ENCODE measurements around the gene RXYLT1.

DNA sequence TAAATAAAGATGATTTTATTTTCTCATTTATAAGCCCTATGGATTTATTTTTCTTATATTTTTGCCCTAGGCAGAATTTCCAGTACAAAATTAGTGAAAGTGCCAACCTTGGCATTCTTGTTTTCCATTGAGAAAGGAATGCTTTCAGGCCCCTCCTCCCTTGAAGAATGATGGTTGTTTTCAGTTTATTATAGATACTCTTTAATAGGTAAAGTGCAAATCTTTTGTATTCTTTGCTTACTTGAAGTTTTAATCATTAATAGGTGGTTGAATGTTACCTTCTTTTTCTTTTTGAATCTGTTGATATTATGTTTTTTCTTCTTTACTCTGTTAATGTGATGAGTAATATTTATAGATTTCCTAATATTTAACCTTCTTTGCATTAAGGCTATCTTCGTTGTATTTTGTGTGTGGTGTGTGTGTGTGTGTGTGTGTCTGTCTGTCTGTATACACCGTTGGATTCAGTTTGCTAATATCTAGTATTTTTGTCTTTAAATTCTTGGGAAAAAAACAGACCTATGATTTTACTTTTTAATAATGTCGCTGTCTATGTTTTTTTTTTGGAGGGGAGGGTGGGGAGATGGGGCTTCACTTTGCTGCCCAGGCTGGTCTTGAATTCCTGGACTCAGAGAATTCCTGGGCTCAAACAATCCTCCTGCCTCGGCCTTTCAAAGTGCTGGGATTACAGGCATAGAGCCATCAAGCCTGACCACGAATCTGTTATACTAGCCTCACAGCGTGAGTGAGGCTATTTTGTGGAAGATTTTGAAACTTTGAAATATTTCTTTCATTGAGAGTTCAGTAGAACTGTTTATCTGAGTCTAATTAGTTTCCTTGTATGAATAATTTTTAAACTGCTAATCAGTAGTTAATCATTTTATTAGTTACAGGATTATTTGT is 78.3 kb downstream of the RXYLT1 start:
- TF ChIP-seq, protein P1, sequence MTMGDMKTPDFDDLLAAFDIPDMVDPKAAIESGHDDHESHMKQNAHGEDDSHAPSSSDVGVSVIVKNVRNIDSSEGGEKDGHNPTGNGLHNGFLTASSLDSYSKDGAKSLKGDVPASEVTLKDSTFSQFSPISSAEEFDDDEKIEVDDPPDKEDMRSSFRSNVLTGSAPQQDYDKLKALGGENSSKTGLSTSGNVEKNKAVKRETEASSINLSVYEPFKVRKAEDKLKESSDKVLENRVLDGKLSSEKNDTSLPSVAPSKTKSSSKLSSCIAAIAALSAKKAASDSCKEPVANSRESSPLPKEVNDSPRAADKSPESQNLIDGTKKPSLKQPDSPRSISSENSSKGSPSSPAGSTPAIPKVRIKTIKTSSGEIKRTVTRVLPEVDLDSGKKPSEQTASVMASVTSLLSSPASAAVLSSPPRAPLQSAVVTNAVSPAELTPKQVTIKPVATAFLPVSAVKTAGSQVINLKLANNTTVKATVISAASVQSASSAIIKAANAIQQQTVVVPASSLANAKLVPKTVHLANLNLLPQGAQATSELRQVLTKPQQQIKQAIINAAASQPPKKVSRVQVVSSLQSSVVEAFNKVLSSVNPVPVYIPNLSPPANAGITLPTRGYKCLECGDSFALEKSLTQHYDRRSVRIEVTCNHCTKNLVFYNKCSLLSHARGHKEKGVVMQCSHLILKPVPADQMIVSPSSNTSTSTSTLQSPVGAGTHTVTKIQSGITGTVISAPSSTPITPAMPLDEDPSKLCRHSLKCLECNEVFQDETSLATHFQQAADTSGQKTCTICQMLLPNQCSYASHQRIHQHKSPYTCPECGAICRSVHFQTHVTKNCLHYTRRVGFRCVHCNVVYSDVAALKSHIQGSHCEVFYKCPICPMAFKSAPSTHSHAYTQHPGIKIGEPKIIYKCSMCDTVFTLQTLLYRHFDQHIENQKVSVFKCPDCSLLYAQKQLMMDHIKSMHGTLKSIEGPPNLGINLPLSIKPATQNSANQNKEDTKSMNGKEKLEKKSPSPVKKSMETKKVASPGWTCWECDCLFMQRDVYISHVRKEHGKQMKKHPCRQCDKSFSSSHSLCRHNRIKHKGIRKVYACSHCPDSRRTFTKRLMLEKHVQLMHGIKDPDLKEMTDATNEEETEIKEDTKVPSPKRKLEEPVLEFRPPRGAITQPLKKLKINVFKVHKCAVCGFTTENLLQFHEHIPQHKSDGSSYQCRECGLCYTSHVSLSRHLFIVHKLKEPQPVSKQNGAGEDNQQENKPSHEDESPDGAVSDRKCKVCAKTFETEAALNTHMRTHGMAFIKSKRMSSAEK (CRISPR knock-in tag; IDR thresholded peaks at IDR 0.05; ENCODE audit: borderline replicate concordance) = no peak
- TF ChIP-seq, protein P2, sequence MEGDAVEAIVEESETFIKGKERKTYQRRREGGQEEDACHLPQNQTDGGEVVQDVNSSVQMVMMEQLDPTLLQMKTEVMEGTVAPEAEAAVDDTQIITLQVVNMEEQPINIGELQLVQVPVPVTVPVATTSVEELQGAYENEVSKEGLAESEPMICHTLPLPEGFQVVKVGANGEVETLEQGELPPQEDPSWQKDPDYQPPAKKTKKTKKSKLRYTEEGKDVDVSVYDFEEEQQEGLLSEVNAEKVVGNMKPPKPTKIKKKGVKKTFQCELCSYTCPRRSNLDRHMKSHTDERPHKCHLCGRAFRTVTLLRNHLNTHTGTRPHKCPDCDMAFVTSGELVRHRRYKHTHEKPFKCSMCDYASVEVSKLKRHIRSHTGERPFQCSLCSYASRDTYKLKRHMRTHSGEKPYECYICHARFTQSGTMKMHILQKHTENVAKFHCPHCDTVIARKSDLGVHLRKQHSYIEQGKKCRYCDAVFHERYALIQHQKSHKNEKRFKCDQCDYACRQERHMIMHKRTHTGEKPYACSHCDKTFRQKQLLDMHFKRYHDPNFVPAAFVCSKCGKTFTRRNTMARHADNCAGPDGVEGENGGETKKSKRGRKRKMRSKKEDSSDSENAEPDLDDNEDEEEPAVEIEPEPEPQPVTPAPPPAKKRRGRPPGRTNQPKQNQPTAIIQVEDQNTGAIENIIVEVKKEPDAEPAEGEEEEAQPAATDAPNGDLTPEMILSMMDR (IDR thresholded peaks at IDR 0.05) = no peak
- TF ChIP-seq ZNF121 (CRISPR knock-in tag; IDR thresholded peaks at IDR 0.05) (no peak), ZNF232 (CRISPR knock-in tag; IDR thresholded peaks at IDR 0.05) (no peak), FOXK1 (CRISPR knock-in tag; IDR thresholded peaks at IDR 0.05) (no peak), ZNF416 (CRISPR knock-in tag; IDR thresholded peaks at IDR 0.05) (no peak), CREB1 (CRISPR knock-in tag; IDR thresholded peaks at IDR 0.05) (no peak), NR1H2 (CRISPR knock-in tag; IDR thresholded peaks at IDR 0.05) (no peak)
- TF ChIP-seq, protein P3, sequence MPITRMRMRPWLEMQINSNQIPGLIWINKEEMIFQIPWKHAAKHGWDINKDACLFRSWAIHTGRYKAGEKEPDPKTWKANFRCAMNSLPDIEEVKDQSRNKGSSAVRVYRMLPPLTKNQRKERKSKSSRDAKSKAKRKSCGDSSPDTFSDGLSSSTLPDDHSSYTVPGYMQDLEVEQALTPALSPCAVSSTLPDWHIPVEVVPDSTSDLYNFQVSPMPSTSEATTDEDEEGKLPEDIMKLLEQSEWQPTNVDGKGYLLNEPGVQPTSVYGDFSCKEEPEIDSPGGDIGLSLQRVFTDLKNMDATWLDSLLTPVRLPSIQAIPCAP (CRISPR knock-in tag; IDR thresholded peaks at IDR 0.05) = no peak
- TF ChIP-seq, protein P4, sequence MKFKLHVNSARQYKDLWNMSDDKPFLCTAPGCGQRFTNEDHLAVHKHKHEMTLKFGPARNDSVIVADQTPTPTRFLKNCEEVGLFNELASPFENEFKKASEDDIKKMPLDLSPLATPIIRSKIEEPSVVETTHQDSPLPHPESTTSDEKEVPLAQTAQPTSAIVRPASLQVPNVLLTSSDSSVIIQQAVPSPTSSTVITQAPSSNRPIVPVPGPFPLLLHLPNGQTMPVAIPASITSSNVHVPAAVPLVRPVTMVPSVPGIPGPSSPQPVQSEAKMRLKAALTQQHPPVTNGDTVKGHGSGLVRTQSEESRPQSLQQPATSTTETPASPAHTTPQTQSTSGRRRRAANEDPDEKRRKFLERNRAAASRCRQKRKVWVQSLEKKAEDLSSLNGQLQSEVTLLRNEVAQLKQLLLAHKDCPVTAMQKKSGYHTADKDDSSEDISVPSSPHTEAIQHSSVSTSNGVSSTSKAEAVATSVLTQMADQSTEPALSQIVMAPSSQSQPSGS (CRISPR knock-in tag; IDR thresholded peaks at IDR 0.05; ENCODE audit: borderline replicate concordance, low read depth) = no peak
- TF ChIP-seq, protein P5, sequence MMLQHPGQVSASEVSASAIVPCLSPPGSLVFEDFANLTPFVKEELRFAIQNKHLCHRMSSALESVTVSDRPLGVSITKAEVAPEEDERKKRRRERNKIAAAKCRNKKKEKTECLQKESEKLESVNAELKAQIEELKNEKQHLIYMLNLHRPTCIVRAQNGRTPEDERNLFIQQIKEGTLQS (CRISPR knock-in tag; conservative IDR thresholded peaks at IDR 0.05) = no peak
- TF ChIP-seq, protein P6, sequence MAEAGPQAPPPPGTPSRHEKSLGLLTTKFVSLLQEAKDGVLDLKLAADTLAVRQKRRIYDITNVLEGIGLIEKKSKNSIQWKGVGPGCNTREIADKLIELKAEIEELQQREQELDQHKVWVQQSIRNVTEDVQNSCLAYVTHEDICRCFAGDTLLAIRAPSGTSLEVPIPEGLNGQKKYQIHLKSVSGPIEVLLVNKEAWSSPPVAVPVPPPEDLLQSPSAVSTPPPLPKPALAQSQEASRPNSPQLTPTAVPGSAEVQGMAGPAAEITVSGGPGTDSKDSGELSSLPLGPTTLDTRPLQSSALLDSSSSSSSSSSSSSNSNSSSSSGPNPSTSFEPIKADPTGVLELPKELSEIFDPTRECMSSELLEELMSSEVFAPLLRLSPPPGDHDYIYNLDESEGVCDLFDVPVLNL (CRISPR knock-in tag; IDR thresholded peaks at IDR 0.05; ENCODE audit: borderline replicate concordance, low read depth) = no peak
- TF ChIP-seq, protein P7, sequence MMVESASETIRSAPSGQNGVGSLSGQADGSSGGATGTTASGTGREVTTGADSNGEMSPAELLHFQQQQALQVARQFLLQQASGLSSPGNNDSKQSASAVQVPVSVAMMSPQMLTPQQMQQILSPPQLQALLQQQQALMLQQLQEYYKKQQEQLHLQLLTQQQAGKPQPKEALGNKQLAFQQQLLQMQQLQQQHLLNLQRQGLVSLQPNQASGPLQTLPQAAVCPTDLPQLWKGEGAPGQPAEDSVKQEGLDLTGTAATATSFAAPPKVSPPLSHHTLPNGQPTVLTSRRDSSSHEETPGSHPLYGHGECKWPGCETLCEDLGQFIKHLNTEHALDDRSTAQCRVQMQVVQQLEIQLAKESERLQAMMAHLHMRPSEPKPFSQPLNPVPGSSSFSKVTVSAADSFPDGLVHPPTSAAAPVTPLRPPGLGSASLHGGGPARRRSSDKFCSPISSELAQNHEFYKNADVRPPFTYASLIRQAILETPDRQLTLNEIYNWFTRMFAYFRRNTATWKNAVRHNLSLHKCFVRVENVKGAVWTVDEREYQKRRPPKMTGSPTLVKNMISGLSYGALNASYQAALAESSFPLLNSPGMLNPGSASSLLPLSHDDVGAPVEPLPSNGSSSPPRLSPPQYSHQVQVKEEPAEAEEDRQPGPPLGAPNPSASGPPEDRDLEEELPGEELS (CRISPR knock-in tag; IDR thresholded peaks at IDR 0.05) = no peak
- TF ChIP-seq, protein P8, sequence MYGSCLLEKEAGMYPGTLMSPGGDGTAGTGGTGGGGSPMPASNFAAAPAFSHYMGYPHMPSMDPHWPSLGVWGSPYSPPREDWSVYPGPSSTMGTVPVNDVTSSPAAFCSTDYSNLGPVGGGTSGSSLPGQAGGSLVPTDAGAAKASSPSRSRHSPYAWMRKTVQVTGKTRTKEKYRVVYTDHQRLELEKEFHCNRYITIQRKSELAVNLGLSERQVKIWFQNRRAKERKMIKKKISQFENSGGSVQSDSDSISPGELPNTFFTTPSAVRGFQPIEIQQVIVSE (CRISPR knock-in tag; IDR thresholded peaks at IDR 0.05; ENCODE audit: borderline replicate concordance) = no peak
